SU-DHL-6 (cell line): ENCODE data around the gene ZNF71.

Experiments used
- H2AFZ ChIP-seq: fragments of 200-600 bp; sonication (generic); 2 replicates; pipeline ENCODE4 v1.6.1; 2014; ENCODE audit warnings: low read depth, mild to moderate bottlenecking, moderate library complexity, mixed read lengths, antibody characterized with exemption, low read length; ENCODE audit not compliant: severe bottlenecking
- H3F3A ChIP-seq: fragments of 200-600 bp; shearing (Covaris generic); 2 replicates; pipeline ENCODE4 v1.6.0; 2016; ENCODE audit warnings: antibody characterized with exemption, mild to moderate bottlenecking; ENCODE audit not compliant: insufficient read depth
- H3K27ac ChIP-seq: fragments of 200-600 bp; sonication (generic); 2 replicates; pipeline ENCODE4 v1.5.1; 2016; ENCODE audit warnings: low read depth, mild to moderate bottlenecking, low read length, moderate library complexity, mixed read lengths
- H3K27me3 ChIP-seq: fragments of 200-600 bp; sonication (generic), shearing (Covaris generic); 2 replicates; pipeline ENCODE4 v1.6.0; 2014; ENCODE audit warnings: mild to moderate bottlenecking, low read length
- H3K36me3 ChIP-seq: fragments of 200-600 bp; sonication (generic); 2 replicates; pipeline ENCODE4 v1.6.1; 2014; ENCODE audit warnings: mild to moderate bottlenecking, low read length, mixed read lengths
- H3K4me2 ChIP-seq: fragments of 300-600, 200-600 bp; shearing (Covaris generic), sonication (generic); 2 replicates; pipeline ENCODE4 v1.6.0; 2014; ENCODE audit warnings: low read length, low read depth, mild to moderate bottlenecking; ENCODE audit not compliant: poor library complexity, severe bottlenecking
- H3K4me3 ChIP-seq: fragments of 200-600 bp; sonication (generic); 2 replicates; pipeline ENCODE4 v1.5.1; 2014; ENCODE audit warnings: antibody characterized with exemption, low read length, mild to moderate bottlenecking, mixed read lengths; ENCODE audit not compliant: insufficient read depth, poor library complexity, severe bottlenecking
- H3K79me2 ChIP-seq: fragments of 200-600 bp; sonication (generic); 2 replicates; pipeline ENCODE4 v1.6.1; 2014; ENCODE audit warnings: mild to moderate bottlenecking, low read length, moderate library complexity; ENCODE audit not compliant: insufficient read depth
- H3K9ac ChIP-seq: fragments of 200-600 bp; sonication (generic); 2 replicates; pipeline ENCODE4 v1.7.0; 2014; ENCODE audit warnings: mild to moderate bottlenecking, low read length
- H3K9me2 ChIP-seq: fragments of 200-600 bp; sonication (generic); replicated peaks from 2 replicates; pipeline ENCODE4 v1.6.1; 2014; ENCODE audit warnings: low read length; ENCODE audit not compliant: insufficient read depth
- H3K9me3 ChIP-seq: fragments of 200-600 bp; sonication (generic); 2 replicates; pipeline ENCODE4 v1.6.1; 2014; ENCODE audit warnings: low read length, mixed read lengths; ENCODE audit not compliant: insufficient read depth
- H4K20me1 ChIP-seq: fragments of 200-600 bp; sonication (generic); 2 replicates; pipeline ENCODE4 v1.6.1; 2014; ENCODE audit warnings: low read depth, mild to moderate bottlenecking, antibody characterized with exemption, low read length, moderate library complexity, mixed read lengths
- EZH2phosphoT487 ChIP-seq: fragments of 200-600 bp; sonication (generic), shearing (Covaris generic); conservative IDR thresholded peaks from 2 replicates; pipeline ENCODE4 v1.6.1; 2018; ENCODE audit warnings: mild to moderate bottlenecking, antibody characterized with exemption, low read length, moderate library complexity, mixed read lengths
- TF ChIP-seq, protein P1 (sequence below): fragments of 200-600 bp; sonication (generic); IDR thresholded peaks from one replicate; pipeline ENCODE4 v1.5.1; 2017; ENCODE audit warnings: antibody characterized with exemption, mild to moderate bottlenecking, low read length, moderate library complexity; ENCODE audit not compliant: insufficient read depth, poor library complexity, severe bottlenecking

ZNF71 gene

DNA sequence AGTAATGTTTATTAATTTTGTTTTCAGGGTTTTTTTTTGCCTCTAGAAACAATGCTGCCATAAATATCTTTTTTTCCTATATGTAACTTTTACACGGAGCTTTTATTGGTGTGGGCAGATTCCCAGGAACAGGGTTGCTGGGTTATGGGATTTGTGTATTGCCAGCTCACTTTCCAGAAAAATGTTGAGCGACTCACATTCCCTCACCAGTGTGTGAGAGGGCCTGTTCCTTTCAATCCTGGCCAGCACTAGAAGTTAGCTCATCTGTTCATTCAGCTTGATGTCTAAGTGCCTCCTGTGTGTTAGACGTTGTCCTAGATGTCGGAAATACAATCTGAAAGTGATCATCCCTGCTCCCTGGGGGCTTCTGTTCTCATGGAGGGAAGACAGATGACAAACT lies 2.6 kb downstream of the ZNF71 start:
- no peak overlapping the region for H2AFZ ChIP-seq
- no peaks in the 10 kb centered on the region for H4K20me1 ChIP-seq
- H3K9ac ChIP-seq, result no peak overlapping the region
- H3K9me3 ChIP-seq, result no peaks in the 10 kb centered on the region
- TF ChIP-seq, protein P1, sequence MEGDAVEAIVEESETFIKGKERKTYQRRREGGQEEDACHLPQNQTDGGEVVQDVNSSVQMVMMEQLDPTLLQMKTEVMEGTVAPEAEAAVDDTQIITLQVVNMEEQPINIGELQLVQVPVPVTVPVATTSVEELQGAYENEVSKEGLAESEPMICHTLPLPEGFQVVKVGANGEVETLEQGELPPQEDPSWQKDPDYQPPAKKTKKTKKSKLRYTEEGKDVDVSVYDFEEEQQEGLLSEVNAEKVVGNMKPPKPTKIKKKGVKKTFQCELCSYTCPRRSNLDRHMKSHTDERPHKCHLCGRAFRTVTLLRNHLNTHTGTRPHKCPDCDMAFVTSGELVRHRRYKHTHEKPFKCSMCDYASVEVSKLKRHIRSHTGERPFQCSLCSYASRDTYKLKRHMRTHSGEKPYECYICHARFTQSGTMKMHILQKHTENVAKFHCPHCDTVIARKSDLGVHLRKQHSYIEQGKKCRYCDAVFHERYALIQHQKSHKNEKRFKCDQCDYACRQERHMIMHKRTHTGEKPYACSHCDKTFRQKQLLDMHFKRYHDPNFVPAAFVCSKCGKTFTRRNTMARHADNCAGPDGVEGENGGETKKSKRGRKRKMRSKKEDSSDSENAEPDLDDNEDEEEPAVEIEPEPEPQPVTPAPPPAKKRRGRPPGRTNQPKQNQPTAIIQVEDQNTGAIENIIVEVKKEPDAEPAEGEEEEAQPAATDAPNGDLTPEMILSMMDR, result no peak
- no peak for TF ChIP-seq EZH2phosphoT487
- H3K27ac ChIP-seq, result no peak overlapping the region
- no peak overlapping the region for H3K4me2 ChIP-seq
- H3K27me3 ChIP-seq, result no peaks in the 10 kb centered on the region
- peaks cover 20% of the 10 kb centered on the region; the same call in 1 of the 2 replicates for H3K79me2 ChIP-seq
- H3K36me3 ChIP-seq, result peaks cover 2% of the 10 kb centered on the region; the same call in 1 of the 2 replicates
- no peak overlapping the region for H3K4me3 ChIP-seq
- H3F3A ChIP-seq, result no peaks in the 10 kb centered on the region
- H3K9me2 ChIP-seq, result no peaks in the 10 kb centered on the region

DNA sequence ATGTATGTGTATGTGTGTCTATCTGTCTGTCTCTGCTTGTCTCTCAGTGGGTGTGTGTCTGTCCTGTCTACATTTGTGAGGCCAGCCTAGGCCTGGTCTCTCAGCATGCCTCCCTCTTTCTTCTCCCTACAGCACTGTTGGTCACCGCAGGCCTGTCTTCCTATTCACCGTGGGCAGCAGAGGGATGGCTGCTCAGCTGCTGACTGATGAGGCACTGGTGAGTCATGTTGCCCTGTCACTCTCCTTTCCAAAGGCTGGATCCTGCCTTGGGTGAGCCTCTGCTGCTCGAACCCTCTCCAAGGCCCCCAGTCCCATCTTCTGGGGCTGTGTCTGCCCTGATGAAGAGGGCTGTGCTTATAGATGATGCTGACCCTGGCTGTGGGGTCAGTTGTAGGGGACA lies 6.3 kb downstream of the ZNF71 start:
- peaks cover 13% of the 10 kb centered on the region; the same call in 1 of the 2 replicates for H3K79me2 ChIP-seq
- H3F3A ChIP-seq, result no peaks in the 10 kb centered on the region
- no peak overlapping the region for H3K9ac ChIP-seq
- no peaks in the 10 kb centered on the region for H3K9me2 ChIP-seq
- H3K27ac ChIP-seq, result no peak overlapping the region
- no peak for TF ChIP-seq EZH2phosphoT487
- TF ChIP-seq, protein P1, result no peak
- no peak overlapping the region for H2AFZ ChIP-seq
- H3K36me3 ChIP-seq, result peaks cover 6% of the 10 kb centered on the region; the same call in 1 of the 2 replicates
- no peak overlapping the region for H3K4me3 ChIP-seq
- no peaks in the 10 kb centered on the region for H3K27me3 ChIP-seq
- H3K9me3 ChIP-seq, result 0 out of 2 replicates have a peak, but pooled peaks cover 3% of the 10 kb centered on the region
- H4K20me1 ChIP-seq, result no peaks in the 10 kb centered on the region
- H3K4me2 ChIP-seq, result no peak overlapping the region

DNA sequence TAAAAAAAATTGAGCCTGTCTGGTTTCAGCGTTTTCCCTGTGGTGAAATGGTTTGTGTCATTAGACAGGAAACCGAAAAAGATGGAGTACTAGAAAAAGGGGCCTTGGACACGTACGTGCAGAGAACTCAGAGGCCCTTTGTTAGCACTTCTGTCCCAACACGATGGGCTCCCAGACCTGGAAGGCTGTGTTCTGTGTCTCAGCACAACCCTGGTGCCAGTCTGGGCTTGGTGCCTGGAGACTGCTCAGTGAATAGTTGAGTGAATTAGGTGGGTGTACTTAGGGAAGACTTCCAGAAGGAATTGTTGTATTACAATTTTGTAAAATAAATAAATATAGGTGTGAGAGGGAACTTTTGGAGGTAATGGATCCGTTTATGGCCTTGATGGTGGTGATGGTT lies 8.7 kb downstream of the ZNF71 start:
- H3K4me3 ChIP-seq, result no peak overlapping the region
- H3F3A ChIP-seq, result no peaks in the 10 kb centered on the region
- 0 out of 2 replicates have a peak, but pooled peaks cover 3% of the 10 kb centered on the region for H3K9me3 ChIP-seq
- no peaks in the 10 kb centered on the region for H3K27me3 ChIP-seq
- no peak overlapping the region for H3K27ac ChIP-seq
- H3K79me2 ChIP-seq, result peaks cover 13% of the 10 kb centered on the region; the same call in 1 of the 2 replicates
- no peak overlapping the region for H3K9ac ChIP-seq
- H3K9me2 ChIP-seq, result no peaks in the 10 kb centered on the region
- no peak overlapping the region for H3K4me2 ChIP-seq
- TF ChIP-seq EZH2phosphoT487, result no peak
- TF ChIP-seq, protein P1, result no peak
- H2AFZ ChIP-seq, result no peak overlapping the region
- H3K36me3 ChIP-seq, result peaks cover 6% of the 10 kb centered on the region; the same call in 1 of the 2 replicates
- H4K20me1 ChIP-seq, result no peaks in the 10 kb centered on the region
